Subcutaneous abdominal adipose tissue (tissue), 5 donors: ENCODE measurements around the gene SNX25.

ENCODE experiments used
- H3K27ac ChIP-seq: one replicate; pipeline ENCODE4 v1.7.0; 2013; ENCODE audit warnings: low read depth, mild to moderate bottlenecking, inconsistent platforms, low read length, moderate library complexity
- H3K27me3 ChIP-seq, 5 donors: one replicate each; pipeline ENCODE4 v1.7.0; 2013; ENCODE audit warnings: low read length in 5 of 5, inconsistent platforms in 1 of 5; ENCODE audit not compliant: control insufficient read depth in 5 of 5, insufficient read depth in 4 of 5
- H3K36me3 ChIP-seq, 5 donors: one replicate each; pipeline ENCODE4 v1.7.0; 2013; ENCODE audit warnings: low read length in 5 of 5; ENCODE audit not compliant: control insufficient read depth in 5 of 5, insufficient read depth in 5 of 5
- H3K4me1 ChIP-seq, 5 donors: one replicate each; pipeline ENCODE4 v1.7.0; 2013; ENCODE audit warnings: low read length in 5 of 5, mild to moderate bottlenecking in 3 of 5, moderate library complexity in 1 of 5; ENCODE audit not compliant: control insufficient read depth in 5 of 5, insufficient read depth in 5 of 5
- H3K4me3 ChIP-seq, 5 donors: one replicate each; pipeline ENCODE4 v1.7.0; 2013; ENCODE audit warnings: low read length in 5 of 5, low read depth in 1 of 5
- H3K9ac ChIP-seq, 5 donors: one replicate each; pipeline ENCODE4 v1.7.0; 2013; ENCODE audit warnings: low read length in 5 of 5, mild to moderate bottlenecking in 4 of 5, moderate library complexity in 3 of 5
- H3K9me3 ChIP-seq, 5 donors: one replicate each; pipeline ENCODE4 v1.7.0; 2013; ENCODE audit warnings: low read length in 5 of 5; ENCODE audit not compliant: control insufficient read depth in 5 of 5
- donor health status: healthy.
- donor health status: healthy.
- donor health status: healthy.
- donor health status: healthy.
- donor health status: healthy.

Gene SNX25

DNA sequence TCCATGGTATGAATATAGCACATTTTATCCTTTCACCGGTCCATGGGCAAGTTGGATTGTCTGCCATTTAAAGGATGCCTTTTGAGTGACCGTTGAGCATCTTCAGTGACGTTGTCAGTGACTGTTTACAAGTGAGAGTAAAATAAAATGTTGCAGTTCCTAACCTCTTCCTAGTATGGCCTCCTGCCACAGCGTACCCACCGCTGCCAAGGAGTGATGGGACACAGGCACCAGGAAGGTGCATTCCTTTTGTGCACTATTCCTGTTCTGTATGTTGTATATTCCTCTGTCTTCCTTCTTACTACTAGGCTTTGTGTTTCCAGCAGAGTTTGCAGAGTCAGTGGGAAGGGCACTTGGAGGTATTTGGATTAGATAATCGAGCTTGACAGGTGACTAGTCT, 61.5 kb downstream of the SNX25 start:
- no peaks in the 10 kb centered on the region for H3K4me1 ChIP-seq
- H3K9ac ChIP-seq = no peak overlapping the region
- H3K4me3 ChIP-seq = no peak overlapping the region

DNA sequence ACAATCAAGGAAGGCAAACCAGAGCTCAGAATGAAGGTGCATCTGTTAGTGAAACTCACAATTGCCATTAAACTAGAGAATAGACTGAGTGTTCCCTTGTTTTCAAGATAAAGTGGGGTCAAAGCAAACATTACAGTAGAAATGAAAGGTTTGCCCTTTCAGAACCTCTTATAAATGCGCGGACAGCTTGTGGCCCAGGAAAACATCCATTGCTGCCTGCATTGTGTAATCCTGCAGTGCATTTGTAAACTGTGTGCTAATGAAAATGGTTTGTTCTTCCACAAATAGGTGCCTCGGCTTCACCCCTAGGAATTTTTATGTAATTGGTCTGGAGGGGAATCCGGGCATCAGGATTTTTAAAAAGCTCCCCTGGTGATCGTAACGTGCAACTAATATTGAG, 62.8 kb downstream of the SNX25 start:
- no peaks in the 10 kb centered on the region for H3K27me3 ChIP-seq
- H3K9ac ChIP-seq = no peak overlapping the region
- peaks cover 4 to 6% (median 5%) of the 10 kb centered on the region in 5 donors for H3K36me3 ChIP-seq
- no peaks in the 10 kb centered on the region for H3K4me1 ChIP-seq
- H3K4me3 ChIP-seq = no peak overlapping the region
- no peaks in the 10 kb centered on the region for H3K9me3 ChIP-seq
- no peak overlapping the region for H3K27ac ChIP-seq

More for the DNA sequence above, 61.5 kb downstream of the SNX25 start:
- H3K9me3 ChIP-seq = no peaks in the 10 kb centered on the region
- H3K27me3 ChIP-seq = no peaks in the 10 kb centered on the region
- H3K27ac ChIP-seq = no peak overlapping the region
- H3K36me3 ChIP-seq = peaks cover 5 to 10% (median 7%) of the 10 kb centered on the region in 5 donors

DNA sequence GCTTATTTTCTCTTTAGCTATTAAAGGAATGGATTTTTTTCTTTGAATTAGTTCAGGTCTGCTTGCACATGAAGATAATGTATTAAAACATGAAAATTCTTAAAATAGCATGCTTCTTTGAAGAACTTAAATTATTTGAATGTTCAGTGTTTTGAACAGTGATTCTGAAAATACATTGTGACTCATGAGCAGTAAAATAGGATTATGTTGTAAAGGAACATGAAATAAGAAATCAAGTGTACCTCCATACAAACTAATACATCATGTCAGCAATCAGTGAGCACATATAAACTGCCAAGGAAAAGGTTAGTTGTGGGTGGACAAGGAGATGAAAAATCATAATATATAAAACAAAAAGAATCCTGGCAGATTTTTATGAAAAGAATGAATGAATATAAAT, 66.1 kb downstream of the SNX25 start:
- no peaks in the 10 kb centered on the region for H3K27me3 ChIP-seq
- H3K4me3 ChIP-seq = no peak overlapping the region
- H3K9ac ChIP-seq = no peak overlapping the region
- H3K36me3 ChIP-seq = peaks cover 0 to 2% (median 0%) of the 10 kb centered on the region in 5 donors
- H3K4me1 ChIP-seq = no peaks in the 10 kb centered on the region
- no peaks in the 10 kb centered on the region for H3K9me3 ChIP-seq
- H3K27ac ChIP-seq = no peak overlapping the region

DNA sequence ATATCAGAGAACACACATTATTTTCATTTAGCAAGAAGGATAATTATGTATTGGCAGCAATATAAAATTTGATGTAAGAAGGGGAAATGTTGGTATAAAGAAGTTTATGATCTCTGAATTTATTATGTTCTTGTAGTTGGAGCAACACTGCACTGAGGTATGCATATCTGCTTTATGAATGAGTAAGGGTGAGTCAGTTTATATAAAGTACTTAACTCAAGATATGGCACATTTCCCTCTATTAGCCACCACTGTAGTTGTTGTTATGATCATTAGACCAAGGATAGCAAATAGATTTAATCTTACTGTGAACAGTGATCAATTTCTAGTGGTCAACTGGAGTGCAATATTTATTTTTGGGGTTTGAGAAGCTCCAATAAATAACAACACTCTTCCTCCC, 66.6 kb downstream of the SNX25 start:
- Histone ChIP-seq H3K4me1 (peaks cover 0 to 5% (median 0%) of the 10 kb centered on the region in 5 donors), H3K27me3 (no peaks in the 10 kb centered on the region), H3K4me3 (no peak overlapping the region), H3K9me3 (no peaks in the 10 kb centered on the region), H3K36me3 (peaks cover 0 to 2% (median 0%) of the 10 kb centered on the region in 5 donors), H3K27ac (no peak overlapping the region), H3K9ac (no peak overlapping the region)

DNA sequence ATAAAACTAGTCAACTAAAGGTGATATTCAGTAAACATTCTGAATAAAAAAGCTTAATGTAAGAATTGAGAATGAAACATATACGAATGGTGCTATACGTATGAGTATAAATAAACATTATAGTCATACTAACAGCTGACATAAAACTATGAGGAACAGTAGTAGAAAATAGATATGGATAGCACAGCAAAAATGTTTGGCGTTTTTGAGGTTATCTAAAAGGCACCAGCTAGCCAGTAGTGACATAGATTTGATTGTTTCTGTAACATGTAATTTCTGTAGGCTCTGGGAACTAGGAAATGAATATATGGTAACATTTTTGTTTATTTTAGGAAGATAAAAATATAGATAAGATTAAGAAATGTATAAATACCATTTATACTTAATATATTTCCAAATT, 69.3 kb downstream of the SNX25 start:
- no peaks in the 10 kb centered on the region for H3K9me3 ChIP-seq
- no peak overlapping the region for H3K9ac ChIP-seq
- peaks cover 0 to 2% (median 0%) of the 10 kb centered on the region in 5 donors for H3K36me3 ChIP-seq
- no peak overlapping the region for H3K4me3 ChIP-seq
- H3K4me1 ChIP-seq = peaks cover 0 to 5% (median 0%) of the 10 kb centered on the region in 5 donors
- H3K27me3 ChIP-seq = no peaks in the 10 kb centered on the region
- H3K27ac ChIP-seq = no peak overlapping the region

DNA sequence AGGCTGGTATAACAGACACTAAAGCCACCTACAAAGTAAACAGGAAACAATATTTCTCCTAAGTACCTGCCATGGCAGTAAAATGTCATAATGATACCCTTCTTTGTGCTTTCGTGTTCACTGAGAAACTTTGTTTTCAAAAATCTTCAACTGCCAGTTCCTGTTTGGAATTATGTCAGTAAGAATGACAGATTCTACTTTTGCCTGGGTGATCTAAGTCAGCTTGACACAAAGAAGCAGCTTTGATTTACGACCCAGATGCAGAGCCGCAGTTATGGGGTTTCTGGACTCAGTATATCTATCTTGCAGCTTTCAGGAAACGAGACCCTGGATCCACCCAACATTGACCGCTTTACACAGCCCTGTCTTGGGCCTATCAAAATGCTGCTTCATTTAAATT, 71.2 kb downstream of the SNX25 start:
- H3K27me3 ChIP-seq = no peaks in the 10 kb centered on the region
- peaks cover 0 to 5% (median 0%) of the 10 kb centered on the region in 5 donors for H3K4me1 ChIP-seq
- no peak overlapping the region for H3K9ac ChIP-seq
- H3K36me3 ChIP-seq = peaks cover 0 to 2% (median 0%) of the 10 kb centered on the region in 5 donors
- no peak overlapping the region for H3K4me3 ChIP-seq
- H3K9me3 ChIP-seq = no peaks in the 10 kb centered on the region
- no peak overlapping the region for H3K27ac ChIP-seq

DNA sequence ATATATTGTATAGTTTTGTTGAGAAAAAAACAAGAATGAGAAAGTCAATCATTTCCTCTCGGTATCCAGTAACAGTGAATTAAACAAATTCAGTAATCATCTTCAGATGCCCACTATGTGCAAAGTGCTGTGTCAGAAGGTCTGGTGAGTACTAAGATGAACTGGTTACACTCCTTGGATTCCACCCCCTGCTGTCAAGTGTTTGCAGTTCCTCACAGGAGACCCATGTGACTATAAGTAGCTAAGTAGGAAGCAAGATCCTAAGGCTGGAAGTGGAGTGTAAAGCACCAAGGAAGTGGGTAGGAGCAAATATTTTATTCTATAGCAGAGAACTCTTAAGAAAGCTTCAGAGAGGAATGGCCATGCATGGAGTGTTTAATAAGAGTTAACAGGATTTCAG, 73.6 kb downstream of the SNX25 start:
- H3K9ac ChIP-seq = no peak overlapping the region
- no peak overlapping the region for H3K27ac ChIP-seq
- peaks cover 0 to 5% (median 0%) of the 10 kb centered on the region in 5 donors for H3K4me1 ChIP-seq
- H3K9me3 ChIP-seq = no peaks in the 10 kb centered on the region
- no peak overlapping the region for H3K4me3 ChIP-seq
- H3K27me3 ChIP-seq = no peaks in the 10 kb centered on the region
- no peaks in the 10 kb centered on the region for H3K36me3 ChIP-seq

DNA sequence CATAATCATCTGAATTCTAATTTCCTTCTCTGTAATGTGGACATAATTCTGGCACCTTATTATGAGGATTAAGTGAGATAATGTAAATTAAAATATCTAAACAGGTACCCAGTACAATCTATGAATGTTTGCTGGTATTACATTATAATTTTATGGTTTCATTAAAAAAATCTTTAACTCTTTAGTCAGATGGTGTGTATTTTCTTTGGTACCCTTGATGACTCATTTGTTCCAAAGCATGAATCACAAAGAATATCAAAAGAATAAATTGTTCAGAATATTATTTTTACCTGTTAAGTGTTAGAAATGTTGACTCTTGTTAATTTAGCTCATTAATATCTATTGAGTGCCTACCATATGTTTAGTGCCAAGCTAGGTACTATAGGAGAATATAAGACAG, 74.3 kb downstream of the SNX25 start:
- Histone ChIP-seq H3K4me3 (no peak overlapping the region), H3K4me1 (peaks cover 0 to 5% (median 0%) of the 10 kb centered on the region in 5 donors), H3K27me3 (no peaks in the 10 kb centered on the region), H3K36me3 (peaks cover 0 to 3% (median under 1%) of the 10 kb centered on the region in 5 donors), H3K9ac (no peak overlapping the region), H3K27ac (no peak overlapping the region), H3K9me3 (no peaks in the 10 kb centered on the region)

DNA sequence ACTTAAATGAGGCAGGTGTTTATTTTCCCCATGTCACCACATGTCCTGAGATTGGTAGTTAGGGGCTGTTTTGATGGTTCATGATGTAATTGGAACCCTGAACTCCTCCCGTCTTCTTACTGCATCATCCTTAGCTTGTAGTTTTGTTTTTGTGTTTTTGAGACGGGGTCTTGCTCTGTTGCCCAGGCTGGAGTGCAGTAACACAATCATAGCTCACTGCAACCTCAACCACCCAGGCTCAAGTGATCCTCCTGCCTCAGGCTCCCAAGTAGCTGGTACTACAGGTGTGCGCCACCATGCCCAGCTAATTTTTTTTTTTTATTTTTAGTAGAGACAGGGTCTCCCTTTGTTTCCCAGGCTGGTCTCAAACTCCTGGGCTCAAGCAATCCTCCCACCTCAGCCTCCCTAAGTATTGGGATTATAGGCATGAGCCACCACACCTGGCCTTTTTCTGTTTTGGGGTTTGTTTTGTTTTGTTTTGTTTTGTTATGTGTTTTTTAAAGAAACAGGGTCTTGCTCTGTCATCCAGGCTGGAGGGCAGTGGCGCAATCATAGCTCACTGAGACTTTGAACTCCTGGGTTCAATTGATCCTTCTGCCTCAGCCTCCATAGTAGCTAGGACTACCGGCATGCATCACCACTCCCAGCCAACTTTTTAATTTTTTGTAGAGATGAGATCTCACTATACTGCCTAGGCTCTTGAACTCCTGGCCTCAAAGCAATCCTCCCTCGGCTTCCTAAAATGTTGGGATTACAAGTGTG, 76.4 kb downstream of the SNX25 start:
- H3K36me3 ChIP-seq = peaks cover 0 to 16% (median 7%) of the 10 kb centered on the region in 5 donors
- no peak overlapping the region for H3K27ac ChIP-seq
- H3K4me1 ChIP-seq = peaks cover 0 to 2% (median 0%) of the 10 kb centered on the region in 5 donors
- H3K27me3 ChIP-seq = no peaks in the 10 kb centered on the region
- no peak overlapping the region for H3K4me3 ChIP-seq
- H3K9ac ChIP-seq = no peak overlapping the region
- no peaks in the 10 kb centered on the region for H3K9me3 ChIP-seq

DNA sequence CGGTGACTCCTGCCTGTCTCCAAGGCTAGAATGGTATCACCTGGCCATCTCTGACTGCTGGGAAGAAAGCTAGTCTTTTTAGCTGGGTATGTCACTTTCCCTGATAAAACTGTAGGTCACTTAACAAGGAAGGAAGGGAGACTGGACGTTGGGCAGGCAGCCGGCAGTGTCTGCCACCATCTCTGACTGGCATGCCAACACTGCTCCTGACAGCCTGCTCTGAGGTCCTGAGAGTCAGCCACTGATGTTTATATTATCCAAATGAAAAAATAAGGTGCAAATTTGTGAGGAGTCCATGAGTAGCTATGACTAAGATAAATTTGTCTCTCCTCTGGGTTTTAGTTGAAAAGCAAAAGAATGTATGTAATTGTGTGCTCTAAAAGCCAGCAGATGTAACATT, 77.2 kb downstream of the SNX25 start:
- peaks cover 0 to 2% (median 0%) of the 10 kb centered on the region in 5 donors for H3K4me1 ChIP-seq

More for the DNA sequence above, 77.2 kb downstream of the SNX25 start:
- H3K9ac ChIP-seq = no peak overlapping the region
- peaks cover 0 to 19% (median 7%) of the 10 kb centered on the region in 5 donors for H3K36me3 ChIP-seq
- H3K27ac ChIP-seq = no peak overlapping the region
- H3K4me3 ChIP-seq = no peak overlapping the region
- H3K9me3 ChIP-seq = no peaks in the 10 kb centered on the region
- no peaks in the 10 kb centered on the region for H3K27me3 ChIP-seq
